ENCODE measurements around the gene MPG.
"Not testable (repeated sequence)": the region's sequence is repeated elsewhere in the genome, so short reads cannot be mapped to it uniquely, and the experiment has no call there.

Gene MPG

GRCh38 chr16:77807-78443 is at the start of gene MPG:
TSS of gene MPG (plus strand) at chr16:78225. CDS start at chr16:78310, 85 bp downstream.
- Mint-ChIP-seq H3K4me1 (ENCODE audit: low read depth) (peaks cover 17% of the 10 kb centered on the region), H3K9me3 (no peaks in the 10 kb centered on the region), H3K27ac (peak within 1 kb of the TSS; percentile 82), H3K27me3 (ENCODE audit: low read depth) (peaks cover 20% of the 10 kb centered on the region), H3K4me3 (peak within 1 kb of the TSS; percentile 90), H3K36me3 (ENCODE audit: low read depth) (peaks cover 8% of the 10 kb centered on the region)
- peak; percentile 84 for DNase-seq (ENCODE audit: low spot score)

GRCh38 chr16:30627-31026 is 47.4 kb upstream of the MPG start:
- not testable (repeated sequence) for H3K27me3 Mint-ChIP-seq (ENCODE audit: low read depth); H3K27ac Mint-ChIP-seq; DNase-seq (ENCODE audit: low spot score); H3K9me3 Mint-ChIP-seq; H3K4me3 Mint-ChIP-seq; H3K4me1 Mint-ChIP-seq (ENCODE audit: low read depth); H3K36me3 Mint-ChIP-seq (ENCODE audit: low read depth)

- not testable (repeated sequence) for DNase-seq (ENCODE audit: low spot score); H3K4me1 Mint-ChIP-seq (ENCODE audit: low read depth); H3K9me3 Mint-ChIP-seq; H3K27ac Mint-ChIP-seq; H3K36me3 Mint-ChIP-seq (ENCODE audit: low read depth); H3K4me3 Mint-ChIP-seq; H3K27me3 Mint-ChIP-seq (ENCODE audit: low read depth)
Observed at GRCh38 chr16:33154-33876, 44.7 kb upstream of the MPG start.

- no peak overlapping the region for H3K4me3 Mint-ChIP-seq
Observed at GRCh38 chr16:33877-34647, 44.0 kb upstream of the MPG start.

GRCh38 chr16:34648-34987 is 43.4 kb upstream of the MPG start:
- no peaks in the 10 kb centered on the region for H3K27me3 Mint-ChIP-seq (ENCODE audit: low read depth)
- H3K27ac Mint-ChIP-seq: no peak overlapping the region
- H3K4me1 Mint-ChIP-seq (ENCODE audit: low read depth): peaks cover 16% of the 10 kb centered on the region
- no peak for DNase-seq (ENCODE audit: low spot score)
- peaks cover 9% of the 10 kb centered on the region for H3K36me3 Mint-ChIP-seq (ENCODE audit: low read depth)
- no peak overlapping the region for H3K4me3 Mint-ChIP-seq
- H3K9me3 Mint-ChIP-seq: no peaks in the 10 kb centered on the region

More at GRCh38 chr16:33877-34647, 44.0 kb upstream of the MPG start:
- Mint-ChIP-seq H3K4me1 (ENCODE audit: low read depth) (peaks cover 11% of the 10 kb centered on the region), H3K27ac (no peak overlapping the region), H3K9me3 (no peaks in the 10 kb centered on the region), H3K36me3 (ENCODE audit: low read depth) (peaks cover 4% of the 10 kb centered on the region), H3K27me3 (ENCODE audit: low read depth) (no peaks in the 10 kb centered on the region)
- no peak for DNase-seq (ENCODE audit: low spot score)

- no peak for DNase-seq (ENCODE audit: low spot score)
- Mint-ChIP-seq H3K36me3 (ENCODE audit: low read depth) (peaks cover 9% of the 10 kb centered on the region), H3K9me3 (no peaks in the 10 kb centered on the region), H3K27me3 (ENCODE audit: low read depth) (no peaks in the 10 kb centered on the region), H3K27ac (no peak overlapping the region), H3K4me3 (no peak overlapping the region), H3K4me1 (ENCODE audit: low read depth) (peaks cover 16% of the 10 kb centered on the region)
Observed at GRCh38 chr16:35011-35677, 42.9 kb upstream of the MPG start.

GRCh38 chr16:35678-36305 is 42.2 kb upstream of the MPG start:
- Mint-ChIP-seq H3K4me1 (ENCODE audit: low read depth) (peaks cover 16% of the 10 kb centered on the region), H3K36me3 (ENCODE audit: low read depth) (peaks cover 9% of the 10 kb centered on the region), H3K27me3 (ENCODE audit: low read depth) (no peaks in the 10 kb centered on the region), H3K9me3 (no peaks in the 10 kb centered on the region), H3K4me3 (no peak overlapping the region), H3K27ac (no peak overlapping the region)
- no peak for DNase-seq (ENCODE audit: low spot score)

- DNase-seq (ENCODE audit: low spot score): no peak
- peaks cover 16% of the 10 kb centered on the region for H3K4me1 Mint-ChIP-seq (ENCODE audit: low read depth)
- peaks cover 9% of the 10 kb centered on the region for H3K36me3 Mint-ChIP-seq (ENCODE audit: low read depth)
- H3K27me3 Mint-ChIP-seq (ENCODE audit: low read depth): no peaks in the 10 kb centered on the region
- no peaks in the 10 kb centered on the region for H3K9me3 Mint-ChIP-seq
- no peak overlapping the region for H3K4me3 Mint-ChIP-seq
- no peak overlapping the region for H3K27ac Mint-ChIP-seq
Observed at GRCh38 chr16:36336-36984, 41.6 kb upstream of the MPG start.

GRCh38 chr16:37511-37910 is 40.5 kb upstream of the MPG start:
- Mint-ChIP-seq H3K27me3 (ENCODE audit: low read depth) (no peaks in the 10 kb centered on the region), H3K27ac (no peak overlapping the region), H3K36me3 (ENCODE audit: low read depth) (peaks cover 17% of the 10 kb centered on the region), H3K4me1 (ENCODE audit: low read depth) (peaks cover 23% of the 10 kb centered on the region), H3K9me3 (no peaks in the 10 kb centered on the region), H3K4me3 (no peak overlapping the region)
- DNase-seq (ENCODE audit: low spot score): no peak

- H3K9me3 Mint-ChIP-seq; H3K27me3 Mint-ChIP-seq (ENCODE audit: low read depth); H3K4me3 Mint-ChIP-seq; DNase-seq (ENCODE audit: low spot score): not testable (repeated sequence)
- Mint-ChIP-seq H3K4me1 (ENCODE audit: low read depth) (peaks cover 27% of the 10 kb centered on the region), H3K27ac (peak overlapping the region; percentile 39), H3K36me3 (ENCODE audit: low read depth) (peaks cover 23% of the 10 kb centered on the region)
Observed at GRCh38 chr16:38206-38605, 39.8 kb upstream of the MPG start.

- H3K36me3 Mint-ChIP-seq (ENCODE audit: low read depth): peaks cover 30% of the 10 kb centered on the region
- H3K4me3 Mint-ChIP-seq: no peak overlapping the region
- H3K4me1 Mint-ChIP-seq (ENCODE audit: low read depth): peaks cover 31% of the 10 kb centered on the region
- DNase-seq (ENCODE audit: low spot score): no peak
- no peaks in the 10 kb centered on the region for H3K9me3 Mint-ChIP-seq
- peak overlapping the region; percentile 74 for H3K27ac Mint-ChIP-seq
- no peaks in the 10 kb centered on the region for H3K27me3 Mint-ChIP-seq (ENCODE audit: low read depth)
Observed at GRCh38 chr16:38941-39892, 38.8 kb upstream of the MPG start.

- H3K27me3 Mint-ChIP-seq (ENCODE audit: low read depth): no peaks in the 10 kb centered on the region
- H3K36me3 Mint-ChIP-seq (ENCODE audit: low read depth): peaks cover 43% of the 10 kb centered on the region
- H3K4me1 Mint-ChIP-seq (ENCODE audit: low read depth): peaks cover 31% of the 10 kb centered on the region
- no peak overlapping the region for H3K27ac Mint-ChIP-seq
- no peak overlapping the region for H3K4me3 Mint-ChIP-seq
- H3K9me3 Mint-ChIP-seq: no peaks in the 10 kb centered on the region
- no peak for DNase-seq (ENCODE audit: low spot score)
Observed at GRCh38 chr16:41439-42068, 36.5 kb upstream of the MPG start.
